NB4 (cell line): ENCODE measurements around the gene FETUB.

Experiments
- DNase-seq: peaks from one replicate; pipeline ENCODE4 v3.0.0; 2010; ENCODE audit warnings: low read depth
- H3K4me3 ChIP-seq: one replicate; pipeline ENCODE4 v1.5.1; 2011; ENCODE audit warnings: mild to moderate bottlenecking, low read depth, low read length, moderate library complexity
- MYC ChIP-seq: IDR thresholded peaks from 2 replicates; pipeline ENCODE4 v1.6.1; 2011; ENCODE audit warnings: low read depth, low read length
- POLR2A ChIP-seq: IDR thresholded peaks from 2 replicates; pipeline ENCODE4 v1.6.1; 2011; ENCODE audit warnings: mild to moderate bottlenecking; ENCODE audit not compliant: insufficient read length; ENCODE audit errors: extremely low read depth
- TF ChIP-seq, protein P1 (sequence below): IDR thresholded peaks from one replicate; pipeline ENCODE4 v1.5.1; 2012; ENCODE audit warnings: low read depth, low read length
- TF ChIP-seq, protein P2 (sequence below): IDR thresholded peaks from 2 replicates; pipeline ENCODE4 v1.6.1; 2011; ENCODE audit warnings: low read depth, low read length

The FETUB gene

DNA sequence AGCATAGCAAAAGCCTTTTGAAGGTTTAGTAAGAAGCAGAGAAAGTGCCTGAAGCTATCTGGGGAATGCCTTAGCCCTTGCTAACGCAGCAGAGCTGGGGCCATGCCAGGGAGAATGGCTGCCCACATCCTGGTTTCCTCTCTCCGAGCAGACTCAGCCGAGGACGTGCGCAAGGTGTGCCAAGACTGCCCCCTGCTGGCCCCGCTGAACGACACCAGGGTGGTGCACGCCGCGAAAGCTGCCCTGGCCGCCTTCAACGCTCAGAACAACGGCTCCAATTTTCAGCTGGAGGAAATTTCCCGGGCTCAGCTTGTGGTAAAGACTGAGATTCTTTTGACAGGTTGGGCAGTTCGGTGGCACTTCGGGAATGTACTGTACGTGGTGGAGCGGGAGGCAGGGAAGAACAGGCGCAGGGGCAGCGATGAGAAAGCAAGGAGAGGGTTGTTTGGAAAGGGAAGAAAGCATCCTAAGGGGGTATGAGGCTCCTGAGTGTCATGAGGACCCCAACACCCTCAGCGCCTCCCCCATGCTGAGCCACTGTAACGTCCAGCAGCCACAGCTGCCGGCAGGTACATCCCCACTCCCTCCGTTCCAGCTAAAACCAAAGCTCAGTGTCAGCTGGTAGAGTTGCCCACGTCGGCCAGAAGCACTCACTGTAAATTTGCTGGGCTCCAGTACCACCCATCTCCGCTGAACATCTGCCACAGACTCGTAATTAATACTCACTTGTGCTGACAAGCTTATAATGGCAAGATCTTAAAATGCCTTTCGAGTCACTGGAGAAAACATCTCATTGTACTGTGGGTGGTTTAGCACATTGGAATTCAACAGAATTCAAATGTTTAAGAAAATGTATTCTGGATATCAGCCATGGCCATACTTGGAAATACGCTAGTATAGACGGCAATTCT lies 22.9 kb upstream of the FETUB start:
- peak; percentile 84 for DNase-seq
- TF ChIP-seq POLR2A: no peak
- TF ChIP-seq MYC: peak; percentile 81
- TF ChIP-seq, protein P1, sequence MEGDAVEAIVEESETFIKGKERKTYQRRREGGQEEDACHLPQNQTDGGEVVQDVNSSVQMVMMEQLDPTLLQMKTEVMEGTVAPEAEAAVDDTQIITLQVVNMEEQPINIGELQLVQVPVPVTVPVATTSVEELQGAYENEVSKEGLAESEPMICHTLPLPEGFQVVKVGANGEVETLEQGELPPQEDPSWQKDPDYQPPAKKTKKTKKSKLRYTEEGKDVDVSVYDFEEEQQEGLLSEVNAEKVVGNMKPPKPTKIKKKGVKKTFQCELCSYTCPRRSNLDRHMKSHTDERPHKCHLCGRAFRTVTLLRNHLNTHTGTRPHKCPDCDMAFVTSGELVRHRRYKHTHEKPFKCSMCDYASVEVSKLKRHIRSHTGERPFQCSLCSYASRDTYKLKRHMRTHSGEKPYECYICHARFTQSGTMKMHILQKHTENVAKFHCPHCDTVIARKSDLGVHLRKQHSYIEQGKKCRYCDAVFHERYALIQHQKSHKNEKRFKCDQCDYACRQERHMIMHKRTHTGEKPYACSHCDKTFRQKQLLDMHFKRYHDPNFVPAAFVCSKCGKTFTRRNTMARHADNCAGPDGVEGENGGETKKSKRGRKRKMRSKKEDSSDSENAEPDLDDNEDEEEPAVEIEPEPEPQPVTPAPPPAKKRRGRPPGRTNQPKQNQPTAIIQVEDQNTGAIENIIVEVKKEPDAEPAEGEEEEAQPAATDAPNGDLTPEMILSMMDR: peak; percentile 89
- TF ChIP-seq, protein P2, sequence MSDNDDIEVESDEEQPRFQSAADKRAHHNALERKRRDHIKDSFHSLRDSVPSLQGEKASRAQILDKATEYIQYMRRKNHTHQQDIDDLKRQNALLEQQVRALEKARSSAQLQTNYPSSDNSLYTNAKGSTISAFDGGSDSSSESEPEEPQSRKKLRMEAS: peak; percentile 77
- H3K4me3 ChIP-seq: no peak overlapping the region

DNA sequence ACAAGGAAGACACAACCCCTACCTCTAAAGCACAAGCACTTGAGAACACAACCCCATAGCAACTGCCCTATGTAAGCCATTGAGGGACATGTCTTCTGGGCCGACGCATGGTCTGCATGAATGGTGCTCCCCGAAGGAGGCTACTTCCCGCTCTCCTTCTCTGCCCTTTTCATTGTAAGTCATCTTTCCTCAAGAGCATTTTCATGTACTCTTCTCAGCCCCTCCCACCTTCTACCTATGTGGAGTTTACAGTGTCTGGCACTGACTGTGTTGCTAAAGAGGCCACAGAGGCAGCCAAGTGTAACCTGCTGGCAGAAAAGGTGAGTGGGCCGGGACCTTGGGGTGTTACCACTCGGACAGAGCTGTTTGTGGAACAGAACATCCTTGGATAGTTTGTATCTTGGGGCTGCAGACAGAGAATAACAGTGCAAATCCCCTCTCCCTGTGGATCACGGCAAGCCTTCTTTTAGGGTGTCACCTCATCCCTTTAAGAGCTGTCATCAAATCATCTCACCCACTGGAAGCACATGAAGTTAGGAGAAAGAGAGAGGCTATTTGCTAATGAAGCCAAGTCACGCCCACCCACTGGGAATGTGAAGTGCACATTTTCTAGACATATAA lies 21.8 kb upstream of the FETUB start:
- DNase-seq: no peak
- TF ChIP-seq, protein P2: no peak
- TF ChIP-seq, protein P1: no peak
- no peak for TF ChIP-seq MYC
- no peak for TF ChIP-seq POLR2A

DNA sequence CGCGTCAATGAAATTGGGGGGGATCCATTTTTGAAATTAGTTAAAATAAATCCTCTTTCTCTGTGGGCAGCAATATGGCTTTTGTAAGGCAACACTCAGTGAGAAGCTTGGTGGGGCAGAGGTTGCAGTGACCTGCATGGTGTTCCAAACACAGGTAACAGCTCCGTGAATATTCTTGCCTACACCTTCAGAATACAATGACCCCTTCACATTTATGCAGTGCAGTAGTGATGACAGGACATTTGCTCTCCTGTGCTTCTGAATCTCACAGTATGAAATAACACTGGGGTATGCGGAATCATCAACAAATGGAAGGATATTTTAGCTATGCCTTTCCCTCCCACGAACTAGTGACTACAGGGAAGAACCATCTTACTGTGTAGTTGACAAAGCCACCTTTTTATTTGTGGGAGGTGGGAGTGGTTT lies 20.4 kb upstream of the FETUB start:
- no peak overlapping the region for H3K4me3 ChIP-seq
- no peak for DNase-seq
- TF ChIP-seq, protein P1: no peak
- no peak for TF ChIP-seq POLR2A
- TF ChIP-seq, protein P2: no peak
- no peak for TF ChIP-seq MYC

More for the DNA sequence above, 21.8 kb upstream of the FETUB start:
- no peak overlapping the region for H3K4me3 ChIP-seq

DNA sequence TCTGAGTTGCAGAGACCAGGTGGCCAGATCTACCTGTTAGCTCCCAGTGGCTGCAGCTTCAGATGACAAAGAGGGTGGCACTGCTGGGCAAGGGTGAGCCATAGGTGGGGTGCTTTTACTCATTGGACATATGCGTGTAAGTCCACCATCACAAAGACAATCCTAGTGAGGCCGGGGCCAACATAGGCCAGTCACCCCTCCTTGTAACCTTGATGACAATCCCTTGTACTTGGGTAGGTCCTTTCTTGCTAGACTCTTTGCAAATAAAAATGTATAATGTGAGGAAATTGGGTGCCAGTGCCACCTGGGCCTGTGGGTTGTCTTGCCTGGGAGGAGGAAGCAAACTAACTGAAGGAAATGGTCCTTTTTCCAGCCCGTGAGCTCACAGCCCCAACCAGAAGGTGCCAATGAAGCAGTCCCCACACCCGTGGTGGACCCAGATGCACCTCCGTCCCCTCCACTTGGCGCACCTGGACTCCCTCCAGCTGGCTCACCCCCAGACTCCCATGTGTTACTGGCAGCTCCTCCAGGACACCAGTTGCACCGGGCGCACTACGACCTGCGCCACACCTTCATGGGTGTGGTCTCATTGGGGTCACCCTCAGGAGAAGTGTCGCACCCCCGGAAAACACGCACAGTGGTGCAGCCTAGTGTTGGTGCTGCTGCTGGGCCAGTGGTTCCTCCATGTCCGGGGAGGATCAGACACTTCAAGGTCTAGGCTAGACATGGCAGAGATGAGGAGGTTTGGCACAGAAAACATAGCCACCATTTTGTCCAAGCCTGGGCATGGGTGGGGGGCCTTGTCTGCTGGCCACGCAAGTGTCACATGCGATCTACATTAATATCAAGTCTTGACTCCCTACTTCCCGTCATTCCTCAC lies 19.7 kb upstream of the FETUB start:
- H3K4me3 ChIP-seq: no peak overlapping the region
- TF ChIP-seq, protein P2: no peak
- TF ChIP-seq MYC: no peak
- TF ChIP-seq POLR2A: no peak
- TF ChIP-seq, protein P1: no peak
- no peak for DNase-seq

DNA sequence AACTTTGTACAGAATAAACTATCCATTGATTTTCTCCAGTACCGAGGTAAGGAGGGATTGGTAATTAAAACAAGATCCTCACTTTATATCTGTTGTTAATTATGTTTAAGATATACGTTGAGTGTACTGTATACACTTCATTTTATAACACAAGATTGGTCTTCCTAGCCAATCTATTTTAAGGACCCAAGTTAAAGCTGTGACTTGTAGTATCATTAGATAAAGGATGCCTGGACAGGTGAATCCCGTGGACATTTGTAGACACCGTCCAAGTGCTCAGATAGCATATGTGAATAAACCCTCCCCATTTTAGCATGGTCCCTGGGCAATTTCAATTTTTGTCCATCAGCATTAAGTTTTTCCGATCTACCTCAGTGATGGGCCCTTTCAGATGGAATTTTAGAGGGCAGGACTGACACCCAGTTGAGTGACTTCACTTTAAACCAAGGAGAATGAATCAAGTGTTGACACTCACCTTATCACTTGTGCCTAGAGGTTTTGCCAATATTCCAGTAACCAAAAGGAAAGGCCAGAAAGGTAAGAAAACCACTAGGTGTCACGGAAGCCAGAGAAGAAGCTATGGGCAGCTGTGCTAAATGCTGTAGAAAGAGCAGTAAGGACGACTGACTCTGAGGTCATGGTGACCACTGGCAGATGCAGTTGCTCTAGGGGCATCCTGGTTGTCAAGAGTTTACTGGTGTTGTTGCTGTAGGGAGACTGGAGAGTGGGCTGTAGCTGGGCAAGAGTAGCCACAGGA lies 18.1 kb upstream of the FETUB start:
- H3K4me3 ChIP-seq: no peak overlapping the region
- TF ChIP-seq, protein P2: no peak
- TF ChIP-seq, protein P1: no peak
- TF ChIP-seq MYC: no peak
- no peak for TF ChIP-seq POLR2A
- DNase-seq: no peak
